Pancreas (tissue), 10 donors: ENCODE results near the gene CHRNA4. TPM values are rescaled to one million over a fixed set of nuclear protein-coding genes. Genes with fewer than 3 reads are reported as not detected.
A peak's percentile ranks its signal among the peaks of the same experiment; 100 is the strongest.

Source experiments
- ATAC-seq, 4 donors: fragments of 200-7000 bp; cut with Tn5 transposase; one replicate each; pipeline versions ENCODE4 v1.8.0 to v1.9.1; 2020; ENCODE audit warnings: mild to moderate bottlenecking in 4 of 4, moderate library complexity in 4 of 4
- DNase-seq, 6 donors: peaks; one replicate each; pipeline ENCODE4 v3.0.0-alpha.2; 2020
- FAIRE-seq: peaks from 2 replicates; lab custom pipeline; 2012; peaks lifted over from hg19 to GRCh38; lab: Jason Lieb, UNC
- H3K27ac ChIP-seq, 4 donors: fragments of 200-600 bp; sonication (generic); 1 replicate in 3 of 4; 2 replicates in 1 of 4; pipeline versions ENCODE4 v1.5.0 to v1.8.0; 2020
- H3K27me3 ChIP-seq, 4 donors: fragments of 200-600 bp; one replicate each; pipeline ENCODE4 v1.8.0; 2021
- H3K36me3 ChIP-seq, 3 donors: fragments of 200-600 bp; sonication (generic) in 1 of 3; one replicate each; pipeline versions ENCODE4 v1.5.0 to v1.8.0; 2020 to 2021
- H3K4me1 ChIP-seq, 3 donors: fragments of 200-600 bp; one replicate each; pipeline ENCODE4 v1.8.0; 2021
- H3K4me3 ChIP-seq, 4 donors: fragments of 200-600 bp; sonication (generic) in 2 of 4; one replicate each; pipeline versions ENCODE4 v1.5.0 to v1.8.0; 2020 to 2021
- H3K9me3 ChIP-seq, 4 donors: fragments of 200-600 bp; one replicate each; pipeline ENCODE4 v1.8.0; 2021
- WGBS, 2 donors: extraction: QIAGEN DNeasy Blood & Tissue Kit; methylation state at CpG; one replicate each; pipeline ENCODE4 v1.1.7; 2013; 5-methylcytosine and 5-hydroxymethylcytosine counted together
- intact Hi-C, 3 donors: fragments of 100-400 bp; cut with DNase I; formaldehyde crosslinking; loops; one replicate each; pipeline versions ENCODE4 v1.11.1 to v1.14.2; 2022
- polyA plus RNA-seq, 2 donors: library from polyadenylated mRNA; stranded (reverse); fragments of 200-250 nt; gene quantifications; one replicate each; pipeline ENCODE4 v1.2.3, GENCODE V29; 2013
- total RNA-seq, 6 donors: library from RNA; stranded (reverse); fragmentation: NEBNext Ultra II Directional in 4 of 6; extraction: Animal tissue kit (Norgen Biotek cat#: 25700) in 4 of 6; gene quantifications; one replicate each; pipeline versions ENCODE4 v1.2.1 to v1.2.4, GENCODE V29; 2021 to 2023
- TF ChIP-seq, protein P1 (sequence below), 4 donors: fragments of 200-600 bp; sonication (generic) in 3 of 4; IDR thresholded peaks; one replicate each; pipeline versions ENCODE4 v1.5.0 to v1.8.0; 2021; ENCODE audit warnings: antibody characterized with exemption in 4 of 4
- donor health status: healthy with polysubstance abuse.
- donor health status: DM: no; HTN: no; CAD: no; lungs with moderate emphysema.
- donor health status: DM: no; HTN: no; CAD: no.
- donor health status: control.
- donor health status: control.
- donor health status: Bipolar disorder and iron deficiency.
- donor health status: DM: yes; HTN: yes; CAD: no.
- donor health status: DM: no; HTN: no; CAD: no.
- donor health status: DM: no; HTN: no; CAD: no.
- donor health status: DM: yes; HTN: yes; CAD: no.

The CHRNA4 gene
- total and polyA plus RNA-seq, 8 donors: 0.02 to 0.47 TPM; not detected in 6

DNA sequence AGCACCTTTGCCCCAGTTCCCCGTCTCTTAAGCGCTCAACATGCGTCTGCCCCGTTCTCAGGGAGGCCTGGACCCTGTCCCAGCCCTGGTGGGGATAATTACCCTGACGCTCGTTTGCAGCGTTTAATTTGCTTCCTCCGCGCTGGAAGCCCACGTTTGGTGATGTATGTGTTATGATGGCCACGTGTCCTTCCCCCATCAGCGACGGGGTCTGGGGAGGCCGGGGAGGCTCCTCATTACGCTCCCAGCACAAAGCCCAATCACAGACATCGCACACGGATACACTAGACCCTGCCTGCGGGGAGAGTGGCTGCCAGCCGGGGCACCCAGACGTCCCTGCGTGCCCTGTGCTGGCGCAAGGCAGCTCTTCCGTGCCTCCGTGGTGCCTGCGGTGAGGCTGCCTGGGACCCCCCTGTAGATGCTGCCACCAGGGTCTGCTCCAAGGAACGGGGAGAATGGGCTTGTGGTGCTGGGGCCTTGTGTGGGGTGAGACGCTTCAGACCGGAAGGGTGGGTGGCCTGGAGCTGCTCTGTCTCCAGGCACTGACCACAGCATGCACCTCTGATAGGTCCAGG is 10.2 kb upstream of the CHRNA4 start:
- Histone ChIP-seq H3K4me1 (no peaks in the 10 kb centered on the region), H3K4me3 (no peak overlapping the region), H3K9me3 (no peaks in the 10 kb centered on the region), H3K27me3 (no peaks in the 10 kb centered on the region), H3K27ac (no peak overlapping the region), H3K36me3 (no peaks in the 10 kb centered on the region)
- TF ChIP-seq, protein P1, sequence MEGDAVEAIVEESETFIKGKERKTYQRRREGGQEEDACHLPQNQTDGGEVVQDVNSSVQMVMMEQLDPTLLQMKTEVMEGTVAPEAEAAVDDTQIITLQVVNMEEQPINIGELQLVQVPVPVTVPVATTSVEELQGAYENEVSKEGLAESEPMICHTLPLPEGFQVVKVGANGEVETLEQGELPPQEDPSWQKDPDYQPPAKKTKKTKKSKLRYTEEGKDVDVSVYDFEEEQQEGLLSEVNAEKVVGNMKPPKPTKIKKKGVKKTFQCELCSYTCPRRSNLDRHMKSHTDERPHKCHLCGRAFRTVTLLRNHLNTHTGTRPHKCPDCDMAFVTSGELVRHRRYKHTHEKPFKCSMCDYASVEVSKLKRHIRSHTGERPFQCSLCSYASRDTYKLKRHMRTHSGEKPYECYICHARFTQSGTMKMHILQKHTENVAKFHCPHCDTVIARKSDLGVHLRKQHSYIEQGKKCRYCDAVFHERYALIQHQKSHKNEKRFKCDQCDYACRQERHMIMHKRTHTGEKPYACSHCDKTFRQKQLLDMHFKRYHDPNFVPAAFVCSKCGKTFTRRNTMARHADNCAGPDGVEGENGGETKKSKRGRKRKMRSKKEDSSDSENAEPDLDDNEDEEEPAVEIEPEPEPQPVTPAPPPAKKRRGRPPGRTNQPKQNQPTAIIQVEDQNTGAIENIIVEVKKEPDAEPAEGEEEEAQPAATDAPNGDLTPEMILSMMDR (IDR thresholded peaks at IDR 0.05): no peak
- DNase-seq (peak in 1 of 6 donors; percentile 34), ATAC-seq (no peak), FAIRE-seq (no peak)
- intact Hi-C loops: no loop called here
- WGBS, 2 donors: 53 to 63% methylated on average over 28 of the region's 28 CpGs

DNA sequence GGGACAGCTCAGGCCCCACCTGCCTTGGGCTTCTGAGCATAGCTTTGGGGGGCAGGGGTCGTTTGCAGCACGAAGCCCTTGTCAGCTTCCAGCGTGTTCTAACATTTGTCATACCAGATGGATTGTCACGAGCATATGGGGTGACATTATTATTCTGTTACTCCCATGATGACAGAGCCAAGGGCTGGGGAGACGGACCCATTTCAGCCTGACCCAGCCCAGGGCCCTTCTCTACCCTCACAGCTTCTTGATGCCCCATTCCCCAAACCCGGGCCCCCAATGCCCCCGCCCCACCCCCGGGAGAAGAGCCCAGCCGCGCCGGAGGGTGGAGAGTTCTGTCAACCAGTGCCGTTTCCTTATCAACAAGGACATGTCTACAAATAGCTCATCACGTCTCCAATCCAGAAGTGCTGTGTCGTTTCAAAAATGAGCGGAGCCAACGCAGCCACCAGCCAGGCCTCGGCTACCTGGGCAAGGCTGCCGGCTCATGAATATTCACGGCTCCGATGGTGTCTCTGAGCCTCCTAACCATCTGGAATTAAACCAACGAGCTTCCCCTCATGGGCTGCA is 9.6 kb upstream of the CHRNA4 start:
- ATAC-seq (no peak), FAIRE-seq (no peak), DNase-seq (peak in 1 of 6 donors; percentile 26)
- intact Hi-C loops: no loop called here
- Histone ChIP-seq H3K36me3 (no peaks in the 10 kb centered on the region), H3K9me3 (no peaks in the 10 kb centered on the region), H3K27me3 (no peaks in the 10 kb centered on the region), H3K4me1 (no peaks in the 10 kb centered on the region), H3K27ac (no peak overlapping the region), H3K4me3 (no peak overlapping the region)
- TF ChIP-seq, protein P1 (IDR thresholded peaks at IDR 0.05): no peak
- 18 to 24% methylated on average over 21 of the region's 21 CpGs for WGBS, 2 donors

DNA sequence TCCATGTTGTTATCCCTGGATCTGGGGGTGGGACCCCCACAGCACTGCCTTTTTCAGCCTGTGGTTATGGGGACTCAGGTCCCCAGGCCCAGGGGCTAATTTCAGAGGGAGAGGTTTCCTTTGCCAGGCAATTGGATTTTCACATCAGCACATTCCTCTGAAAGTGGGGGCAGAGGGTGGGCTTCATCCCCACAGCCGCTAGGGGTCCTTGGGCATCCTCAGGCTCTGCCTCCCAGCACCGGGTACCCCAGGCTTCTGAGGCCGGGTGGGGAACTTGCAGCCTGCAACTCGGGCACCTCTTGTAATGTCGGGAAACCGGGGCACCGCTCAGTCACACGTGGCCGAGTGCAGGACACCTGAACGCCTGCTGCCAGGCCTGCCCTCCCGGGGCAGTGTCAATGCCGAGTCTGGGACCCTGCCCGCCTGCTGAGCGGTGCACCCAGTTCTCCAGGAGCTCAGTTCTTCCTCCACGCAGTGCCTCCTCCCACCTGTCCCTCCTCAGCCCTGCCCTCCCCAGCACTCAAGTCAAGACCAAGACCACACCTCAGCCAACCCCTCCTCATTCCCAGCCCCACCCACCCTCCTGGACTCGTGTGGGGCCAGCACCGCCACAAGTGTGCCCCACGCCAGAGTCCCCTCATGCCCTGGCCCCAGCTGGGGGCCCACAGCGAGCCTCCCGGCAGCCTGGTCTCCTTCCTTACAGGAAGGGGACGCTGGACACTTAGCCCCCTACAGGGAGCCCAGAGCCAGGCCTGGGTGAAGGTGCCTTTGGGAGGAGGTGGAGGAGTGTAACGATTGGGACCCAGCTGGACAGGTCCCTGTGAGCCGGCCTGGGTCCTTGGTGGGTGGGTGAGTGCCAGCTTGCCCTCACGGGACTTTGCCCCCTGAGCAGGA is 8.8 kb upstream of the CHRNA4 start:
- Histone ChIP-seq H3K36me3 (no peaks in the 10 kb centered on the region), H3K4me1 (no peaks in the 10 kb centered on the region), H3K4me3 (no peak overlapping the region), H3K27ac (no peak overlapping the region), H3K9me3 (no peaks in the 10 kb centered on the region), H3K27me3 (peaks cover 0 to 6% (median 0%) of the 10 kb centered on the region in 4 donors)
- no peak for FAIRE-seq
- ATAC-seq: no peak
- peak in 1 of 6 donors; percentile 50 for DNase-seq
- TF ChIP-seq, protein P1 (IDR thresholded peaks at IDR 0.05): no peak
- WGBS, 2 donors: 42 to 45% methylated on average over 24 of the region's 24 CpGs
- intact Hi-C loops: no loop called here

DNA sequence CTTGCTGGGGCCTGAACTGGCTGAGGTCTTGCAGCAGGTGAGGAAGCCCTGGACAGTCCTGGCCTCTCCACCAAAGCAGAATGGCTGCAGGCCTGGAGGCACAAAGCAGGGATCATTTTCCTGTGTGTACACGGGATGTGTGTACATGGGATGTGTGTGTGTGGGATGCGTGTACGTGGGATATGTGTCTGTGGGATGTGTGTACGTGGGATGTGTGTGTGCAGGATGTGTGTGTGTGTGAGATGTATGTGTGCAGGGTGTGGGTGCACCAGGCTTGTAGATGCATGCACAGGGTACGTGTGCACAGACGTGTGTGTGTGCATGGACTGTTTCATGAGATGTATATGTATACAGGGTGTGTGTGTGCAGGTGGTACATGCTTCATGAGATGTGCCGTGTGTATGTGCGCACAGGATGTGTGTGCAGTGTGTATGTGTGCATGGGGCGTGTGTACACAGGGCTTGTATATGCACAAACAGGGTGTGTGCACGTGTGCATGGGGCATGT is 7.9 kb upstream of the CHRNA4 start:
- Histone ChIP-seq H3K4me1 (no peaks in the 10 kb centered on the region), H3K4me3 (no peak overlapping the region), H3K36me3 (no peaks in the 10 kb centered on the region), H3K27ac (no peak overlapping the region), H3K9me3 (no peaks in the 10 kb centered on the region), H3K27me3 (peaks cover 0 to 7% (median 0%) of the 10 kb centered on the region in 4 donors)
- intact Hi-C loops: no loop called here
- FAIRE-seq: no peak
- TF ChIP-seq, protein P1 (IDR thresholded peaks at IDR 0.05): no peak
- DNase-seq: no peak
- no peak for ATAC-seq
- whole genome bisulfite sequencing, 2 donors: 69 to 78% methylated on average over 10 of the region's 10 CpGs
